Keratinocyte (primary cell): Measurements from ENCODE around the gene LCOR. TPM values are rescaled to one million over a fixed set of nuclear protein-coding genes. Genes with fewer than 3 reads are reported as not detected.

Source experiments
- DNase-seq: peaks from one replicate; pipeline ENCODE4 v3.0.0-alpha.2; 2011; ENCODE audit warnings: low read depth, missing footprints, low spot score
- FAIRE-seq: peaks from 2 replicates; lab custom pipeline; 2011; peaks lifted over from hg19 to GRCh38; lab: Jason Lieb, UNC
- H2AFZ ChIP-seq: 2 replicates; pipeline ENCODE4 v1.6.0; 2012; ENCODE audit warnings: low read length, control low read depth, inconsistent platforms; ENCODE audit not compliant: control insufficient read depth
- H3K27ac ChIP-seq: 2 replicates; pipeline ENCODE4 v1.5.1; 2011; ENCODE audit warnings: low read length; ENCODE audit not compliant: control insufficient read depth, insufficient read depth
- H3K27me3 ChIP-seq: 3 replicates; pipeline ENCODE4 v1.6.0; 2011; ENCODE audit warnings: low read length; ENCODE audit not compliant: control insufficient read depth, insufficient read depth; ENCODE audit errors: extremely low read depth
- H3K36me3 ChIP-seq, 2 experiments: 2 replicates in 1 of 2; 3 replicates in 1 of 2; pipeline ENCODE4 v1.5.1; 2011; ENCODE audit warnings: low read length in 2 of 2, mild to moderate bottlenecking in 1 of 2; ENCODE audit not compliant: control insufficient read depth in 2 of 2, insufficient read depth in 2 of 2; ENCODE audit errors: extremely low read depth in 1 of 2
- H3K4me1 ChIP-seq: 3 replicates; pipeline ENCODE4 v1.5.1; 2011; ENCODE audit warnings: low read length; ENCODE audit not compliant: control insufficient read depth, insufficient read depth; ENCODE audit errors: extremely low read depth
- H3K4me2 ChIP-seq: 3 replicates; pipeline ENCODE4 v1.6.0; 2011; ENCODE audit warnings: low read depth, low read length; ENCODE audit not compliant: control insufficient read depth, insufficient read depth; ENCODE audit errors: extremely low read depth
- H3K4me3 ChIP-seq, 3 experiments: fragments of 200-600 bp in 1 of 3; sonication (generic) in 1 of 3; 2 replicates in 2 of 3; 3 replicates in 1 of 3; pipeline ENCODE4 v1.5.1; 2011 to 2016; ENCODE audit warnings: low read length in 3 of 3, mild to moderate bottlenecking in 3 of 3, control low read depth in 2 of 3, inconsistent platforms in 1 of 3, low read depth in 1 of 3, mixed read lengths in 1 of 3, mixed run types in 1 of 3, moderate library complexity in 1 of 3; ENCODE audit not compliant: control insufficient read depth in 2 of 3, insufficient read depth in 2 of 3; ENCODE audit errors: extremely low read depth in 1 of 3
- H3K79me2 ChIP-seq: 2 replicates; pipeline ENCODE4 v1.6.0; 2012; ENCODE audit warnings: low read length; ENCODE audit not compliant: control insufficient read depth, insufficient read depth
- H3K9ac ChIP-seq: 3 replicates; pipeline ENCODE4 v1.6.0; 2011; ENCODE audit warnings: low read length; ENCODE audit not compliant: control insufficient read depth, insufficient read depth; ENCODE audit errors: extremely low read depth
- H3K9me1 ChIP-seq: 3 replicates; pipeline ENCODE4 v1.6.0; 2011; ENCODE audit warnings: low read length; ENCODE audit not compliant: control insufficient read depth, insufficient read depth; ENCODE audit errors: extremely low read depth
- H3K9me3 ChIP-seq: 2 replicates; pipeline ENCODE4 v1.5.1; 2012; ENCODE audit warnings: low read depth, low read length; ENCODE audit not compliant: control insufficient read depth
- H4K20me1 ChIP-seq: 3 replicates; pipeline ENCODE4 v1.6.0; 2011; ENCODE audit warnings: low read length; ENCODE audit not compliant: control insufficient read depth, insufficient read depth; ENCODE audit errors: extremely low read depth
- CTCF ChIP-seq, 3 experiments: IDR thresholded peaks in 1 of 3; conservative IDR thresholded peaks in 1 of 3; optimal IDR thresholded peaks in 1 of 3; 2 replicates in 2 of 3; 3 replicates in 1 of 3; pipeline versions ENCODE3 to v1.5.1; 2011; ENCODE audit warnings: low read length in 3 of 3, mild to moderate bottlenecking in 3 of 3, moderate library complexity in 2 of 3, control low read depth in 1 of 3, inconsistent platforms in 1 of 3; ENCODE audit not compliant: insufficient read depth in 2 of 3; ENCODE audit errors: extremely low read depth in 1 of 3
- EZH2 ChIP-seq: IDR thresholded peaks from one replicate; pipeline ENCODE4 v1.6.1; 2012; ENCODE audit warnings: inconsistent platforms, mild to moderate bottlenecking, low read length, moderate library complexity
- dilution Hi-C: fragments of 300-500 bp; cut with MboI; formaldehyde crosslinking; loops from one replicate; pipeline ENCODE4 v1.7.0; 2020; ENCODE audit warnings: low sequenced_read_pairs; ENCODE audit not compliant: extremely low pct_ligation_motif_present
- polyA plus RNA-seq, 5 experiments: library from polyadenylated mRNA; depleted of rRNA in 3 of 5; stranded (reverse) in 3 of 5; stranded (forward) in 1 of 5; unstranded in 1 of 5; fragments of >200 nt; gene quantifications; 1 replicate in 1 of 5; 2 replicates in 3 of 5; 3 replicates in 1 of 5; pipeline versions ENCODE4 v1.2.1 to v1.2.3, GENCODE V29; 2011 to 2012; ENCODE audit warnings: missing spikeins in 2 of 5, low read depth in 1 of 5, low replicate concordance in 1 of 5

The LCOR gene
- polyA plus RNA-seq, 1 donor (not counting 4 experiments of a cell fraction or from before 2014, with no cell fraction given), result 11.4 TPM

DNA sequence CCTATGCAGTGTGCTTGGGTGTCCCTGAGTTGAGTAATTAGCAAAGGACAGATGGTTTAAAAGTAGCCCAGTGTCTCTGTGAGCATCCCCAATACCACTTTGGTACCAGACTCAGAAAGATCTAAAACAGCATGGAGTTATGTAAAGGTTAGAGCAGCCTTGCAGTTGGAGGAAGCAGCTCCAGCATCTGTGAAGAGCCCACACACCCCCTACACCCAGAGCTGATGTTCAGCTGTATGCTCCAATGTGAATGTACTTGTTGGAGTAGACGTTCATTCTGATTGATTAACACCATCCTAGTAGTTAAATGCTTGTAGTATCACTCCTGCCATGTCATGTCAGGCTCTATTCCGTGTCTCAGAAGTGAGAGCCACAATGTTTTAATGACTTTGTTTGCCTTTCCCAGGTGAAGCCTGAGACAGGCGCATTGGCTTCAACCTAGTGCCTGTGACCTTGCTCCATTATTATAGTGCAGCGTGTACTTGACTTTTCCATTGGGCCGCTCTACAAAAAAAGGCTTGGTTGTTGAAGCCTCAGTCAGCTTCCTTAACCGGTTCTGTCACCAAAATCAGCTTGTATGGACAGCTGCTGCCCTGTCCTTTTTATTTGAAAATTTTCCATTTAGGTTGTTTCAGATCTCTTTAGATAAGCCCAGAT lies 154.2 kb downstream of the LCOR start:
- H3K27ac ChIP-seq, result no peak overlapping the region
- dilution Hi-C loops, result no loop called here
- no peak overlapping the region for H3K4me2 ChIP-seq
- no peaks in the 10 kb centered on the region for H3K9me3 ChIP-seq
- H3K79me2 ChIP-seq, result no peaks in the 10 kb centered on the region
- H2AFZ ChIP-seq, result no peak overlapping the region
- peaks cover 0 to 1% of the 10 kb centered on the region in 2 experiments for H3K36me3 ChIP-seq
- H3K4me3 ChIP-seq, result no peak overlapping the region
- H3K9me1 ChIP-seq, result no peaks in the 10 kb centered on the region
- no peaks in the 10 kb centered on the region for H3K27me3 ChIP-seq
- H4K20me1 ChIP-seq, result no peaks in the 10 kb centered on the region
- peak; percentile 13 for FAIRE-seq
- peaks cover 7% of the 10 kb centered on the region for H3K4me1 ChIP-seq
- DNase-seq, result no peak
- TF ChIP-seq EZH2, result no peak
- no peak for TF ChIP-seq CTCF (optimal IDR thresholded peaks at IDR 0.05 in 1 of 3, IDR thresholded peaks at IDR 0.05 in 1 of 3, conservative IDR thresholded peaks at IDR 0.05 in 1 of 3; ENCODE audit: extremely low read depth in 1 of 3, insufficient read depth in 2 of 3, low read length in 3 of 3)
- H3K9ac ChIP-seq, result no peak overlapping the region

GRCh38 chr10:96987141-96987841 lies 155.2 kb downstream of the LCOR start:
- Histone ChIP-seq H3K9me1 (no peaks in the 10 kb centered on the region), H3K27ac (no peak overlapping the region), H3K27me3 (no peaks in the 10 kb centered on the region), H3K36me3 (no peaks in the 10 kb centered on the region), H3K9ac (no peak overlapping the region), H3K9me3 (no peaks in the 10 kb centered on the region), H3K4me1 (peaks cover 11% of the 10 kb centered on the region), H4K20me1 (no peaks in the 10 kb centered on the region), H2AFZ (no peak overlapping the region), H3K4me3 (no peak overlapping the region), H3K79me2 (no peaks in the 10 kb centered on the region), H3K4me2 (no peak overlapping the region)
- dilution Hi-C loops, result no loop called here
- TF ChIP-seq CTCF (optimal IDR thresholded peaks at IDR 0.05 in 1 of 3, IDR thresholded peaks at IDR 0.05 in 1 of 3, conservative IDR thresholded peaks at IDR 0.05 in 1 of 3; ENCODE audit: extremely low read depth in 1 of 3, insufficient read depth in 2 of 3, low read length in 3 of 3) (no peak), EZH2 (no peak)
- FAIRE-seq (no peak), DNase-seq (no peak)
